Heart right ventricle (tissue), 16 donors: Measurements from ENCODE around the gene ZNF511. TPM values are rescaled to one million over a fixed set of nuclear protein-coding genes. Genes with fewer than 3 reads are reported as not detected.
A peak's percentile ranks its signal among the peaks of the same experiment; 100 is the strongest.

Source experiments
- ATAC-seq, 8 donors: fragments of 200-7000 bp; cut with Tn5 transposase; one replicate each; pipeline ENCODE4 v1.9.1; 2020; ENCODE audit warnings: mild to moderate bottlenecking in 8 of 8, moderate library complexity in 8 of 8, moderate number of reproducible peaks in 1 of 8
- DNase-seq, 2 donors: peaks; one replicate each; pipeline ENCODE4 v3.0.0-alpha.2; 2020
- H3K27ac ChIP-seq, 10 donors: fragments of 200-600 bp; sonication (generic) in 2 of 10; one replicate each; pipeline versions ENCODE4 v1.5.0 to v1.8.0; 2020 to 2022; ENCODE audit warnings: mild to moderate bottlenecking in 3 of 10
- H3K27me3 ChIP-seq, 7 donors: fragments of 200-600 bp; one replicate each; pipeline ENCODE4 v1.8.0; 2021 to 2022; ENCODE audit warnings: mild to moderate bottlenecking in 2 of 7
- H3K36me3 ChIP-seq, 9 donors: fragments of 200-600 bp; sonication (generic) in 1 of 9; one replicate each; pipeline versions ENCODE4 v1.5.0 to v1.8.0; 2020 to 2022; ENCODE audit warnings: mild to moderate bottlenecking in 2 of 9
- H3K4me1 ChIP-seq, 9 donors: fragments of 200-600 bp; sonication (generic) in 1 of 9; one replicate each; pipeline versions ENCODE4 v1.5.0 to v1.8.0; 2020 to 2022; ENCODE audit warnings: mild to moderate bottlenecking in 4 of 9
- H3K4me3 ChIP-seq, 10 donors: fragments of 200-600 bp; sonication (generic) in 2 of 10; one replicate each; pipeline versions ENCODE4 v1.5.0 to v1.8.0; 2020 to 2022; ENCODE audit warnings: mild to moderate bottlenecking in 7 of 10, moderate library complexity in 2 of 10
- H3K9me3 ChIP-seq, 11 donors: fragments of 200-600 bp in 10 of 11; sonication (generic) in 2 of 11; one replicate each; pipeline versions ENCODE4 v1.5.0 to v1.8.0; 2013 to 2022; ENCODE audit warnings: mild to moderate bottlenecking in 2 of 11, control low read depth in 1 of 11, moderate library complexity in 1 of 11
- CTCF ChIP-seq, 9 donors: fragments of 200-600 bp; sonication (generic) in 2 of 9; IDR thresholded peaks; one replicate each; pipeline versions ENCODE4 v1.5.0 to v1.8.0; 2021 to 2022; ENCODE audit warnings: antibody characterized with exemption in 9 of 9, mild to moderate bottlenecking in 5 of 9, moderate library complexity in 1 of 9
- WGBS, 2 donors: extraction: QIAGEN DNeasy Blood & Tissue Kit; methylation state at CpG; one replicate each; pipeline ENCODE4 v1.1.7; 2013; ENCODE audit warnings: inconsistent platforms in 1 of 2; 5-methylcytosine and 5-hydroxymethylcytosine counted together
- intact Hi-C, 10 donors: fragments of 100-400 bp; cut with DNase I; formaldehyde crosslinking; loops; one replicate each; pipeline versions ENCODE4 v1.11.1 to v1.14.2; 2022
- polyA plus RNA-seq, 2 donors: library from polyadenylated mRNA; stranded (reverse); fragments of 200-250 nt; gene quantifications; one replicate each; pipeline ENCODE4 v1.2.3, GENCODE V29; 2013
- total RNA-seq, 10 donors: library from RNA; stranded (reverse); fragmentation: NEBNext Ultra II Directional in 3 of 10; extraction: Animal tissue kit (Norgen Biotek cat#: 25700) in 3 of 10; gene quantifications; one replicate each; pipeline versions ENCODE4 v1.2.1 to v1.2.4, GENCODE V29; 2021 to 2023
- donor health status: Arrhythmogenic right ventricular cardiomyopathy.
- donor health status: ischemic (EF 13 %, LVEDD 7.1; RV severe dilation, severe dysfunction).
- donor health status: healthy with polysubstance abuse.
- donor health status: DM: no; HTN: yes; CAD: no.
- donor health status: DM: no; HTN: no; CAD: no.
- donor health status: ischemic (EF 25% LVEDD 6.9; RV normal size, moderate dysfunction).
- donor health status: ischemic (EF 25% LVEDD 5.7; RV mildly dilated, moderate dysfunction).
- donor health status: healthy.
- donor health status: DM: yes; HTN: yes; CAD: no.
- donor health status: Ischemic cardiomyopathy.
- donor health status: ischemic (EF 35%, LVEDD 5.7; RV mildly dilated, moderate dysfunction).
- donor health status: nonischemic (EF 11% LVEDD 7.7; RV severe dilation, severe dysfunction).
- donor health status: DM: yes; HTN: yes; CAD: no.
- donor health status: PGD.
- donor health status: ischemic (EF 29% LVEDD 5.4; RV normal size, mild dysfunction).
- donor health status: nonischemic (EF 23%, LVEDD 6.1; RV moderate dilation, normal function).

Gene ZNF511
- total and polyA plus RNA-seq, 12 donors = 30.6 to 129 (median 43.5) TPM

- peaks cover 0 to 9% (median 0%) of the 10 kb centered on the region in 7 donors for H3K27me3 ChIP-seq
- 97% methylated on average over 6 of the region's 6 CpGs for WGBS, 2 donors
- ATAC-seq (no peak), DNase-seq (no peak)
- peaks cover 4 to 28% (median 15%) of the 10 kb centered on the region in 9 donors for H3K4me1 ChIP-seq
- intact Hi-C loops = no loop called here
- no peak for TF ChIP-seq CTCF (IDR thresholded peaks at IDR 0.05)
- peaks cover 0 to 3% (median 0%) of the 10 kb centered on the region in 9 donors for H3K36me3 ChIP-seq
- H3K27ac ChIP-seq = no peak overlapping the region
- H3K4me3 ChIP-seq = no peak overlapping the region
- H3K9me3 ChIP-seq = no peaks in the 10 kb centered on the region
These were observed 46.6 kb downstream of the ZNF511 start for GRCh38 chr10:133355266-133355665.

- WGBS, 2 donors = 97 to 100% methylated on average over 3 of the region's 3 CpGs
- Histone ChIP-seq H3K27ac (no peak overlapping the region), H3K4me3 (no peak overlapping the region), H3K9me3 (peaks cover 0 to 3% (median 0%) of the 10 kb centered on the region in 11 donors), H3K27me3 (peaks cover 0 to 2% (median 0%) of the 10 kb centered on the region in 7 donors), H3K4me1 (peaks cover 4 to 27% (median 15%) of the 10 kb centered on the region in 9 donors), H3K36me3 (peaks cover 0 to 3% (median 0%) of the 10 kb centered on the region in 9 donors)
- DNase-seq = no peak
- intact Hi-C loops = no loop called here
- no peak for ATAC-seq
- TF ChIP-seq CTCF (IDR thresholded peaks at IDR 0.05) = no peak
These were observed 47.3 kb downstream of the ZNF511 start for GRCh38 chr10:133355991-133356390.

- H3K27me3 ChIP-seq = no peaks in the 10 kb centered on the region
- peaks cover 0 to 5% (median 0%) of the 10 kb centered on the region in 9 donors for H3K36me3 ChIP-seq
- no peak for DNase-seq
- H3K4me3 ChIP-seq = peak overlapping the region; percentile 49 to 68 (median 64)
- peaks cover 4 to 27% (median 15%) of the 10 kb centered on the region in 9 donors for H3K4me1 ChIP-seq
- intact Hi-C loops = no loop called here
- no peak for TF ChIP-seq CTCF (IDR thresholded peaks at IDR 0.05)
- peak overlapping the region in 8 of 10 donors; percentile 63 to 86 (median 74) for H3K27ac ChIP-seq
- WGBS, 2 donors = 50 to 51% methylated on average over 27 of the region's 27 CpGs
- peak in 2 of 8 donors; percentile 1 to 3 for ATAC-seq
- peaks cover 0 to 6% (median 0%) of the 10 kb centered on the region in 11 donors for H3K9me3 ChIP-seq
These were observed 48.0 kb downstream of the ZNF511 start for GRCh38 chr10:133356549-133357284.

- H3K4me3 ChIP-seq = peak within 1 kb of the TSS; percentile 49 to 68 (median 64)
- no peaks in the 10 kb centered on the region for H3K27me3 ChIP-seq
- H3K36me3 ChIP-seq = peaks cover 0 to 13% (median 0%) of the 10 kb centered on the region in 9 donors
- H3K27ac ChIP-seq = peak within 1 kb of the TSS in 9 of 10 donors; percentile 63 to 86 (median 73)
- TF ChIP-seq CTCF (IDR thresholded peaks at IDR 0.05) = no peak
- 2% methylated on average over 70 to 80 of the region's 83 CpGs for WGBS, 2 donors
- peak; percentile 64 to 66 for DNase-seq
- ATAC-seq = peak; percentile 58 to 87 (median 80)
- H3K9me3 ChIP-seq = peaks cover 0 to 6% (median 0%) of the 10 kb centered on the region in 11 donors
- intact Hi-C loops = no loop called here
- peaks cover 4 to 27% (median 15%) of the 10 kb centered on the region in 9 donors for H3K4me1 ChIP-seq
These were observed 48.8 kb downstream of the ZNF511 start, which contains the start of gene FUOM for GRCh38 chr10:133357285-133358161. TSS of gene FUOM (minus strand) at chr10:133358019. CDS start at chr10:133358007, 12 bp downstream.
